Mesenchymal stem cell (in vitro differentiated cells and primary cell): ENCODE data around the gene EPG5.
A peak's percentile ranks its signal among the peaks of the same experiment; 100 is the strongest.

ENCODE experiments used
- DNase-seq: peaks from one replicate; pipeline ENCODE4 v3.0.0-alpha.2; 2013
- H2AFZ ChIP-seq: one replicate; pipeline ENCODE4 v1.6.1; 2013; ENCODE audit warnings: low read depth, mild to moderate bottlenecking, control low read depth, inconsistent platforms, low read length, moderate library complexity
- H2AK5ac ChIP-seq: 2 replicates; pipeline ENCODE4 v1.6.1; 2013; ENCODE audit warnings: low read length, moderate library complexity, mild to moderate bottlenecking, inconsistent platforms; ENCODE audit not compliant: severe bottlenecking
- H2BK120ac ChIP-seq: one replicate; pipeline ENCODE4 v1.6.1; 2013; ENCODE audit warnings: low read depth, mild to moderate bottlenecking, inconsistent platforms, low read length, moderate library complexity
- H2BK12ac ChIP-seq, 2 experiments: one replicate each; pipeline ENCODE4 v1.6.1; 2013; ENCODE audit warnings: inconsistent platforms in 2 of 2, low read length in 2 of 2, mild to moderate bottlenecking in 2 of 2, moderate library complexity in 2 of 2, control low read depth in 1 of 2
- H2BK15ac ChIP-seq: one replicate; pipeline ENCODE4 v1.6.1; 2013; ENCODE audit warnings: mild to moderate bottlenecking, low read depth, inconsistent platforms; ENCODE audit not compliant: poor library complexity, severe bottlenecking
- H2BK5ac ChIP-seq: 2 replicates; pipeline ENCODE4 v1.6.1; 2013; ENCODE audit warnings: low read depth, mild to moderate bottlenecking, low read length, control low read depth, inconsistent platforms; ENCODE audit not compliant: poor library complexity, severe bottlenecking
- H3K14ac ChIP-seq, 2 experiments: one replicate each; pipeline ENCODE4 v1.6.1; 2013; ENCODE audit warnings: inconsistent platforms in 2 of 2, low read length in 2 of 2, control low read depth in 1 of 2, mild to moderate bottlenecking in 1 of 2, moderate library complexity in 1 of 2
- H3K18ac ChIP-seq, 2 experiments: one replicate each; pipeline ENCODE4 v1.6.1; 2013; ENCODE audit warnings: inconsistent platforms in 2 of 2, low read length in 2 of 2, control low read depth in 1 of 2, low read depth in 1 of 2, mild to moderate bottlenecking in 1 of 2
- H3K23ac ChIP-seq, 2 experiments: one replicate each; pipeline ENCODE4 v1.6.1; 2013; ENCODE audit warnings: inconsistent platforms in 2 of 2, low read length in 2 of 2, mild to moderate bottlenecking in 2 of 2, moderate library complexity in 2 of 2, control low read depth in 1 of 2
- H3K27ac ChIP-seq: 2 replicates; pipeline ENCODE4 v1.5.1; 2013; ENCODE audit warnings: mild to moderate bottlenecking, moderate library complexity, low read length, control low read depth, inconsistent platforms; ENCODE audit not compliant: poor library complexity, severe bottlenecking
- H3K27me3 ChIP-seq, 2 experiments: 2 replicates each; pipeline versions ENCODE4 v1.6.1 to v1.7.0; 2013; ENCODE audit warnings: low read length in 2 of 2, mild to moderate bottlenecking in 2 of 2, moderate library complexity in 2 of 2, control low read depth in 1 of 2, inconsistent platforms in 1 of 2; ENCODE audit not compliant: control insufficient read depth in 1 of 2, insufficient read depth in 1 of 2
- H3K36me3 ChIP-seq, 2 experiments: 2 replicates each; pipeline versions ENCODE4 v1.6.1 to v1.7.0; 2013; ENCODE audit warnings: low read length in 2 of 2, control low read depth in 1 of 2, inconsistent platforms in 1 of 2, low read depth in 1 of 2, mild to moderate bottlenecking in 1 of 2; ENCODE audit not compliant: insufficient read depth in 2 of 2, control insufficient read depth in 1 of 2
- H3K4ac ChIP-seq, 2 experiments: one replicate each; pipeline ENCODE4 v1.6.1; 2013; ENCODE audit warnings: inconsistent platforms in 2 of 2, low read length in 2 of 2, mild to moderate bottlenecking in 2 of 2, moderate library complexity in 2 of 2, control low read depth in 1 of 2, low read depth in 1 of 2
- H3K4me1 ChIP-seq: 2 replicates; pipeline ENCODE4 v1.6.1; 2013; ENCODE audit warnings: low read depth, low read length, control low read depth; ENCODE audit not compliant: control insufficient read depth, insufficient read depth
- H3K4me2 ChIP-seq: 2 replicates; pipeline ENCODE4 v1.6.1; 2013; ENCODE audit warnings: low read length, mild to moderate bottlenecking, inconsistent platforms; ENCODE audit not compliant: poor library complexity, severe bottlenecking
- H3K4me3 ChIP-seq, 2 experiments: 2 replicates each; pipeline versions ENCODE4 v1.5.1 to v1.7.0; 2013; ENCODE audit warnings: low read length in 2 of 2, mild to moderate bottlenecking in 2 of 2, control low read depth in 1 of 2, low read depth in 1 of 2; ENCODE audit not compliant: insufficient read depth in 1 of 2
- H3K79me1 ChIP-seq: replicated peaks from 2 replicates; pipeline ENCODE4 v1.6.1; 2013; ENCODE audit warnings: mild to moderate bottlenecking, control low read depth, low read length, inconsistent platforms; ENCODE audit not compliant: poor library complexity, severe bottlenecking
- H3K9ac ChIP-seq: 2 replicates; pipeline ENCODE4 v1.7.0; 2013; ENCODE audit warnings: mild to moderate bottlenecking, low read length, moderate library complexity
- H3K9me3 ChIP-seq: 2 replicates; pipeline ENCODE4 v1.7.0; 2013; ENCODE audit warnings: mild to moderate bottlenecking, low read length; ENCODE audit not compliant: control insufficient read depth
- H4K8ac ChIP-seq: one replicate; pipeline ENCODE4 v1.6.1; 2013; ENCODE audit warnings: inconsistent platforms, mild to moderate bottlenecking, low read length, moderate library complexity
- H4K91ac ChIP-seq: one replicate; pipeline ENCODE4 v1.6.1; 2013; ENCODE audit warnings: mild to moderate bottlenecking, low read length, inconsistent platforms
- WGBS: methylation state at CpG from one replicate; pipeline ENCODE4 v1.1.7; 2013; ENCODE audit warnings: mixed read lengths; 5-methylcytosine and 5-hydroxymethylcytosine counted together

The EPG5 gene

DNA sequence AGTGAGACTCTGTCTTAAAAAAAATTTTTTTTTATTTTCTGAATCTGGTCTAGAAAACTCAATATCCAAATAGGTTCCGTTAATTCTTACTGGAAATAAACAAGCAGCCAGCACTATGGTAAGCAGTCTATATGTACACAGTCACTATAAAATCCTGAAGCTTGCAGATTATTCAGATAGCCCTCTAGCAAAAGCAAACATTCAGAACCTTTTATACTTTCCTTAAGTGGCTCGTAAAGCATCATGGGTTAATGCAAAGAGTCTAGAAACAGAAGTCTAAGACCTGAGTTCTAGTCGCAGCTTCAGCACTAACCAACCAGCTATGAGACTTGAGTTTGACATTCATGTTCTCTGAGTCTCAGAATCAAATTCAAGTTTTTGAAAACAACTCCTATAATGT, 89.7 kb downstream of the EPG5 start:
- Histone ChIP-seq H3K4me2 (no peak overlapping the region), H3K9me3 (peaks cover 17% of the 10 kb centered on the region), H3K4ac (no peak overlapping the region), H3K27me3 (no peaks in the 10 kb centered on the region), H4K8ac (no peak overlapping the region), H2AFZ (no peak overlapping the region), H3K4me3 (no peak overlapping the region), H3K79me1 (peaks cover 26% of the 10 kb centered on the region), H3K14ac (no peak overlapping the region), H3K18ac (no peak overlapping the region), H2AK5ac (no peak overlapping the region), H2BK15ac (no peak overlapping the region), H2BK5ac (no peak overlapping the region), H2BK12ac (no peak overlapping the region), H3K23ac (no peak overlapping the region), H3K27ac (no peak overlapping the region), H3K36me3 (peaks cover 36 to 83% of the 10 kb centered on the region in 2 experiments), H4K91ac (no peak overlapping the region), H3K9ac (no peak overlapping the region), H2BK120ac (no peak overlapping the region), H3K4me1 (peaks cover 4% of the 10 kb centered on the region)
- WGBS = 96% methylated on average over 3 of the region's 3 CpGs
- DNase-seq = no peak

DNA sequence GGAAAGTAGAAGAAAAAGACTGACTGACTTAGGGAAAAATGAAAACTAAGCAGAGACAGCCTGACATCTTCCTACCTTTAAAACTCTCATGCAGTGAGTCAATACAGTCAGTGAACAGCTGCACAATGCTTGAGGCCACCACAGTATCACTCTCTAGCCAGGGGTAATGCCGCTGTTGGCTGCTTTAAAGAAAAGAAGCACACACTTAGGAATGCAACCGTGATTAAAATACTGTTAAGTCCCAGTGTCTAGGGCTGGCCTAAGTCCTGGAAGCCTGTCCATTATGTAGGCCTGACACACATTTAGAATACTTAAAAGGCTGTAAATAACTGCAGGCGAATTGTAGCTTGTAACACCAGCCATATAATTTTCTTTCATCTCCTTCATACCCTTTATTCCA, 91.0 kb downstream of the EPG5 start:
- H3K36me3 ChIP-seq = peaks cover 34 to 76% of the 10 kb centered on the region in 2 experiments
- no peak overlapping the region for H2BK12ac ChIP-seq
- H2AFZ ChIP-seq = no peak overlapping the region
- H3K9ac ChIP-seq = no peak overlapping the region
- no peak overlapping the region for H2BK120ac ChIP-seq
- no peak for DNase-seq
- H2BK5ac ChIP-seq = no peak overlapping the region
- peaks cover 28% of the 10 kb centered on the region for H3K79me1 ChIP-seq
- H2AK5ac ChIP-seq = no peak overlapping the region
- 94% methylated on average over 3 of the region's 3 CpGs for WGBS
- H3K4me3 ChIP-seq = no peak overlapping the region
- H3K9me3 ChIP-seq = peaks cover 17% of the 10 kb centered on the region
- no peaks in the 10 kb centered on the region for H3K27me3 ChIP-seq
- H3K18ac ChIP-seq = no peak overlapping the region
- H3K14ac ChIP-seq = no peak overlapping the region
- H3K27ac ChIP-seq = no peak overlapping the region
- H2BK15ac ChIP-seq = no peak overlapping the region
- H4K91ac ChIP-seq = no peak overlapping the region
- H3K4ac ChIP-seq = no peak overlapping the region
- no peak overlapping the region for H4K8ac ChIP-seq
- peaks cover 4% of the 10 kb centered on the region for H3K4me1 ChIP-seq
- H3K4me2 ChIP-seq = no peak overlapping the region
- H3K23ac ChIP-seq = no peak overlapping the region

DNA sequence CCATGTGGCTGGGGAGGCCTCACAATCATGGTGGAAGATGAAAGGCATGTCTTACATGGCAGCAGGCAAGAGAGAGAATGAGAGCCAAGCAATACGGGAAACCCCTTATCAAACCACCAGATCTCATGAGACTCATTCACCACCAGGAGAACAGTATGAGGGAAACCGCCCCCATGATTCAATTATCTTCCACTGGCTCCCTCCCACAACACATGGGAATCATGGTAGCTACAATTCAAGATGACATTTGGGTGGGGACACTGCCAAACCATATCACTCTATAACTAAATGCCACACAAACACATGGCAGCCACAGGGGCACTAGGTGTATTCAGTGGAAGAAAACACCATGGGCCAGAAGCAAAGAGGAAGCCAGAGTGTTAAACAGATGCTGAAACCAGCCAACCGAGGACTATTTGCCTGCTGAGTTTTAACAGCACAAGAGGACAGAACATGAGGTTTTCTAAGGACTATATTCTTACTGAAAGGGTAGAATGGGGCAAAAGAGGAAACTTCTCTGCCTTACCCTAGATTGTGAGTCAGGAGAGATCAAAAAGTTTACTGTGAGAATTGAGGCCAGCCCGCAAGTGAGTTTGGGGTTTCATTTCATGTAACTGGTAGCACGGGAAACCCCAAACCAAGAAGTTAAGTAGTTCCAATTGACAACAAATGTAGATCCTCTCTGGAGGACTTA, 92.5 kb downstream of the EPG5 start:
- Histone ChIP-seq H3K36me3 (peaks cover 27 to 79% of the 10 kb centered on the region in 2 experiments), H3K4me2 (no peak overlapping the region), H2BK120ac (no peak overlapping the region), H3K79me1 (peaks cover 21% of the 10 kb centered on the region), H3K9ac (no peak overlapping the region), H3K4me3 (no peak overlapping the region), H2BK12ac (no peak overlapping the region), H3K18ac (no peak overlapping the region), H3K4me1 (no peaks in the 10 kb centered on the region), H3K27ac (no peak overlapping the region), H2AFZ (no peak overlapping the region), H2BK15ac (no peak overlapping the region), H3K9me3 (peaks cover 17% of the 10 kb centered on the region), H4K8ac (no peak overlapping the region), H3K27me3 (no peaks in the 10 kb centered on the region), H2BK5ac (no peak overlapping the region), H3K4ac (no peak overlapping the region), H3K14ac (no peak overlapping the region), H4K91ac (no peak overlapping the region), H2AK5ac (no peak overlapping the region), H3K23ac (no peak overlapping the region)
- no peak for DNase-seq
- 94% methylated on average over 5 of the region's 5 CpGs for WGBS

DNA sequence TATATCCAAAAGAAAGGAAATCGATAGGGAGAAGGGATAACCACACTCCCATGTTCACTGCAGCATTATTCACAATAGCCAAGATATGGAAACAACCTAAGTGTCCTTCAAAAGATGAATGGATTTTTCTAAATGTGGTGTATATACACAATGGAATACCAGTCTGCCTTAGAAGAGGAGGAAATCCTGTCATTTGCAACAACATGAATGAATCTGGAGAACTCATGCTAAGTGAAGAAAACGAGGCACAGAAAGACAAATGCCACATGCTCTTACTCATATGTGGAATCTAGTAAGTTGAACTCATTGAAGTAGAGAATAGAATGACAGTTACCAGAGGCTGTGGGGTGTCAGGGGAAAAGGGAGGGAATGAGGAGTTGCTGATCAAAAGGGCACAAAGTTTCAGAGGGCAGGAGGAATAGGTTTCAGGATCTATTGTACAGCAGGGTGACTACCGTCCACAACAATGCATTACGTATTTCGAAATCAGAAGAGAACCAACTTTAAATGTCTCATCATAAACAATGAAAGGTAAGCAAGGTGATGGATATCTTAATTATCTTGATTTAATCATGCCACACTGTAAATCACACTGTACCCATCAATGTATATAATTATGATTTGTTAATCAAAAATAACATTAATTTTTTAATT, 95.6 kb downstream of the EPG5 start:
- H3K79me1 ChIP-seq = peaks cover 18% of the 10 kb centered on the region
- H3K9me3 ChIP-seq = peaks cover 17% of the 10 kb centered on the region
- H2AFZ ChIP-seq = no peak overlapping the region
- H3K27ac ChIP-seq = no peak overlapping the region
- no peak overlapping the region for H2BK5ac ChIP-seq
- no peak overlapping the region for H3K4me2 ChIP-seq
- DNase-seq = peak; percentile 30
- no peak overlapping the region for H3K18ac ChIP-seq
- no peak overlapping the region for H2BK120ac ChIP-seq
- H4K91ac ChIP-seq = no peak overlapping the region
- no peaks in the 10 kb centered on the region for H3K4me1 ChIP-seq
- no peak overlapping the region for H2BK15ac ChIP-seq
- no peak overlapping the region for H3K23ac ChIP-seq
- H3K9ac ChIP-seq = no peak overlapping the region
- no peak overlapping the region for H2AK5ac ChIP-seq
- H3K14ac ChIP-seq = no peak overlapping the region
- WGBS = 44% methylated on average over 1 of the region's 5 CpGs
- H2BK12ac ChIP-seq = no peak overlapping the region
- H4K8ac ChIP-seq = no peak overlapping the region
- no peak overlapping the region for H3K4me3 ChIP-seq
- H3K36me3 ChIP-seq = peaks cover 22 to 78% of the 10 kb centered on the region in 2 experiments
- no peaks in the 10 kb centered on the region for H3K27me3 ChIP-seq
- H3K4ac ChIP-seq = no peak overlapping the region
